Nephron (organoid): Measurements from ENCODE around the gene SIPA1L3.

Experiments
- H3K27ac Mint-ChIP-seq, 3 experiments: 2 replicates each; pipeline ENCODE4 v1.8.0; 2020; ENCODE audit warnings: mixed read lengths in 3 of 3, mild to moderate bottlenecking in 2 of 3, moderate library complexity in 1 of 3
- H3K27me3 Mint-ChIP-seq: 2 replicates; pipeline ENCODE4 v1.8.0; 2021; ENCODE audit warnings: low read depth, mild to moderate bottlenecking, moderate library complexity, mixed read lengths
- H3K36me3 Mint-ChIP-seq: 2 replicates; pipeline ENCODE4 v1.8.0; 2020; ENCODE audit warnings: low read depth, mixed read lengths
- H3K4me1 Mint-ChIP-seq: 2 replicates; pipeline ENCODE4 v1.8.0; 2020; ENCODE audit warnings: mixed read lengths
- H3K4me3 Mint-ChIP-seq, 3 experiments: 2 replicates each; pipeline ENCODE4 v1.8.0; 2020; ENCODE audit warnings: mild to moderate bottlenecking in 3 of 3, mixed read lengths in 3 of 3, moderate library complexity in 2 of 3
- H3K9me3 Mint-ChIP-seq: 2 replicates; pipeline ENCODE4 v1.8.0; 2020; ENCODE audit warnings: mixed read lengths
- CTCF ChIP-seq, 3 experiments: fragments of 200-600 bp; sonication (generic); IDR thresholded peaks; one replicate each; pipeline ENCODE4 v1.5.0; 2021; ENCODE audit warnings: antibody characterized with exemption in 3 of 3; ENCODE audit not compliant: unreplicated experiment in 3 of 3

Gene SIPA1L3

GRCh38 chr19:37936886-37937285 is 29.9 kb downstream of the SIPA1L3 start:
- peaks cover 2% of the 10 kb centered on the region for H3K9me3 Mint-ChIP-seq
- peak overlapping the region in 1 of 3 experiments; percentile 60 for H3K27ac Mint-ChIP-seq
- H3K4me1 Mint-ChIP-seq = peaks cover 34% of the 10 kb centered on the region
- TF ChIP-seq CTCF (IDR thresholded peaks at IDR 0.05; ENCODE audit: unreplicated experiment in 3 of 3) = no peak
- H3K36me3 Mint-ChIP-seq = peaks cover 17% of the 10 kb centered on the region
- H3K4me3 Mint-ChIP-seq = no peak overlapping the region
- no peaks in the 10 kb centered on the region for H3K27me3 Mint-ChIP-seq

DNA sequence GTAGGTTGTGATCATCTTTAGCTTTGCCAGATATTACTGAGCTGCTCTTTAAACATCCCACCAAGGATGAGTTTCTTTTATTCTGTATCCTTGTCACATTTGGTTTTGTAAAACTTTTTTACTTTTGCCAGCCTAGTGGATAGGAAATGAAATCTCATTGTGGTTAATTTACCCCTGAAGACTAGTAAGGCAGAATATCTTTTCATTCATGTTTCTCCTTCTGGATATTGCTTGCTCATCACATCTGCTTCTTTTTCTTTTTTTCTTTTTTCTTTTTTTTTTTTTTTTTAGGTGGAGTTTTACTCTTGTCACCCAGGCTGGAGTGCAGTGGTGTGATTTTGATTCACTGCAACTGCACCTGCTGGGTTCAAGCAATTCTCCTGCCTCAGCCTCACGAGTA is 31.3 kb downstream of the SIPA1L3 start:
- Mint-ChIP-seq H3K27ac (no peak overlapping the region), H3K27me3 (no peaks in the 10 kb centered on the region), H3K4me3 (no peak overlapping the region), H3K9me3 (peaks cover 2% of the 10 kb centered on the region), H3K4me1 (peaks cover 24% of the 10 kb centered on the region), H3K36me3 (peaks cover 17% of the 10 kb centered on the region)
- no peak for TF ChIP-seq CTCF (IDR thresholded peaks at IDR 0.05; ENCODE audit: unreplicated experiment in 3 of 3)

- peaks cover 9% of the 10 kb centered on the region for H3K4me1 Mint-ChIP-seq
- no peak for TF ChIP-seq CTCF (IDR thresholded peaks at IDR 0.05; ENCODE audit: unreplicated experiment in 3 of 3)
- H3K4me3 Mint-ChIP-seq = no peak overlapping the region
- peaks cover 2% of the 10 kb centered on the region for H3K9me3 Mint-ChIP-seq
- H3K36me3 Mint-ChIP-seq = peaks cover 13% of the 10 kb centered on the region
- no peaks in the 10 kb centered on the region for H3K27me3 Mint-ChIP-seq
- H3K27ac Mint-ChIP-seq = peak overlapping the region in 2 of 3 experiments; percentile 38 to 72
Observed at GRCh38 chr19:37941782-37942515, 34.9 kb downstream of the SIPA1L3 start.

DNA sequence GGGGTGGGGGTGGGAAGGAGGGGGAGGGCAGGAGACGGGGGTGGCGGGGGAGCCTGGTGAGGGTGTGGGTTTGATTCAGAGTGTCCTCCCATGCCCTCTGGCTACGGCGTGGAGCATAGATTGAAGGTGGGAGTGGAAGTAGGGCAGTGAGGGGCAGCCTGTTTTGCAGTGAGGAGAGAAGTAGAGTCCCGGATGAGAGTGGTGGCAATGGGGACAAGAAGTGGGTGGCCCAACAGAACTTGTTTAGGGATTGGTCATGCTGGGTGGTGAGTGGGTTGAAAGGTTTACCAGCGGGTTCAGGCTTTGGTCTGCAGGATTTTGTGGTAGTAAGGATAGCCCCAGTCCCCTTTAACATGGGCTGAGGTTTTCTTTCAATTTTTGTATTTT is 35.5 kb downstream of the SIPA1L3 start:
- Mint-ChIP-seq H3K9me3 (peaks cover 2% of the 10 kb centered on the region), H3K36me3 (peaks cover 12% of the 10 kb centered on the region), H3K4me1 (peaks cover 9% of the 10 kb centered on the region), H3K27me3 (no peaks in the 10 kb centered on the region), H3K27ac (peak overlapping the region in 1 of 3 experiments; percentile 5), H3K4me3 (no peak overlapping the region)
- TF ChIP-seq CTCF (IDR thresholded peaks at IDR 0.05; ENCODE audit: unreplicated experiment in 3 of 3) = no peak

DNA sequence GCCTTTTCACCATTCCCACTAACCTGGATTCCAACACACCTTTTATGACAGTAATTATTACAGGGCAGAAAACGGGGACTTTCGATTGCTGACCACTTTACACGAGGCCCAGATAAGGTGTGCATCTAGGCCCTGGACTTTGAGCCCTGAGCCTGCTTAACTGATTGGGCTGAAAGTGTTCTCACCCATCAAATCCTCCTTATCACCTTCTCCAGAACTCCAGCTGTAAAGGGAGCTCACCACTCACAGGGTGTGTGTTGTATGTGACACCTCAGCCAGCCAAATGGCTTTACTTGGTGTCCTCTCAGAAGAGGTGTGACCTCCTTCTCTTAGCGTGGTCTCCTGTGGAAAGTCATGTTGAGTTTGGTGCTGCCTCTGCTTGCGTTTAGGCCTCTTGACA is 36.5 kb downstream of the SIPA1L3 start:
- no peaks in the 10 kb centered on the region for H3K27me3 Mint-ChIP-seq
- H3K4me3 Mint-ChIP-seq = no peak overlapping the region
- no peak for TF ChIP-seq CTCF (IDR thresholded peaks at IDR 0.05; ENCODE audit: unreplicated experiment in 3 of 3)
- H3K9me3 Mint-ChIP-seq = peaks cover 2% of the 10 kb centered on the region
- H3K4me1 Mint-ChIP-seq = peaks cover 9% of the 10 kb centered on the region
- H3K27ac Mint-ChIP-seq = peak overlapping the region in 1 of 3 experiments; percentile 44
- peaks cover 14% of the 10 kb centered on the region for H3K36me3 Mint-ChIP-seq

DNA sequence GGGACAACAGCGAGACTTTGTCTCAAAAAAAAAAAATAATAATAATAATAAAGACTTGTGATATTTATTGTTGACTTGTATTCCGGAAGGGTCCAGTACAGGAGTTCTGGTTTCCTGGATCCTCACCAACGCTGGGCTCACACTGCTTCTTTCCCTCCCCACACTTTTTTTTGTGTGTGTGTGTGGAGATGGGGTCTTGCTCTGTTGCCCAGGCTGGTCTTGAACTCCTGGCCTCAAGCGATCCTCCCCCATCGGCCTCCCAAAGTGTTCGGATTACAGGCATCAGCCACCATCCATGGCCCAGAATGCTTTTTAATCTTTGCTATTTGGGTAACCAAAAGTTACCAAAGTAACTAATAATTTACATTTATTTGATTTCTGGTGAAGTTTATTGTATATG is 39.1 kb downstream of the SIPA1L3 start:
- no peak overlapping the region for H3K4me3 Mint-ChIP-seq
- no peak overlapping the region for H3K27ac Mint-ChIP-seq
- peaks cover 9% of the 10 kb centered on the region for H3K4me1 Mint-ChIP-seq
- peaks cover 11% of the 10 kb centered on the region for H3K36me3 Mint-ChIP-seq
- H3K9me3 Mint-ChIP-seq = peaks cover 2% of the 10 kb centered on the region
- TF ChIP-seq CTCF (IDR thresholded peaks at IDR 0.05; ENCODE audit: unreplicated experiment in 3 of 3) = no peak
- H3K27me3 Mint-ChIP-seq = no peaks in the 10 kb centered on the region
